ENCODE data around the gene RABGAP1L. TPM values are rescaled to one million over a fixed set of nuclear protein-coding genes. Genes with fewer than 3 reads are reported as not detected.

Gene RABGAP1L
- total and polyA plus RNA-seq, 2 of the 8 experiments (the other 6 are each of a cell fraction or from before 2014, with no cell fraction given), result 33.3 to 156 TPM

GRCh38 chr1:174850726-174851125, 691.4 kb downstream of the RABGAP1L start:
- H2AK5ac ChIP-seq (ENCODE audit: low read depth, low read length), result no peak overlapping the region
- POLR2A ChIA-PET (ENCODE audit: partially characterized antibody), result interaction anchor here (1.0 to 1.1 kb wide), 2 partner anchors 20 to 148 kb away, joined by 3 to 4 read pairs; no protein-coding TSS in a partner anchor
- no peak overlapping the region for H4K8ac ChIP-seq (ENCODE audit: extremely low read depth, insufficient read depth, low read length)
- CTCF ChIA-PET (ENCODE audit: partially characterized antibody), result interaction anchor here (1.1 to 1.5 kb wide), 2 partner anchors 9 to 23 kb away, joined by 4 to 6 read pairs; no protein-coding TSS in a partner anchor
- H3K18ac ChIP-seq (ENCODE audit: extremely low read depth, low read length), result no peak overlapping the region
- H3K4me1 ChIP-seq (replicated peaks in 1 of 4; ENCODE audit: control insufficient read depth in 3 of 4, insufficient read depth in 4 of 4, low read length in 3 of 4), result no peaks in the 10 kb centered on the region
- H2BK15ac ChIP-seq (ENCODE audit: low read length), result no peak overlapping the region
- no peaks in the 10 kb centered on the region for H3K79me2 ChIP-seq (ENCODE audit: control insufficient read depth in 1 of 2, insufficient read depth in 2 of 2, low read length in 2 of 2)
- peaks cover 0 to 4% of the 10 kb centered on the region in 2 experiments; a peak in 1 of 4 replicates for H3K9me3 ChIP-seq (ENCODE audit: insufficient read depth in 2 of 2, low read depth in 1 of 2, low read length in 1 of 2)
- H3K27ac ChIP-seq (ENCODE audit: low read depth, low read length), result no peak overlapping the region
- no peaks in the 10 kb centered on the region for H3K23me2 ChIP-seq (ENCODE audit: low read depth, low read length)
- H3K4ac ChIP-seq (replicated peaks; ENCODE audit: insufficient read length, low read depth, low read length), result no peak overlapping the region
- WGBS, 2 experiments (ENCODE audit: extremely low coverage in 1 of 2, insufficient coverage in 1 of 2, insufficient read length in 1 of 2, insufficient replicate concordance in 2 of 2, low coverage in 1 of 2, low lambda C conversion rate in 2 of 2, missing lambda C conversion rate in 1 of 2), result 94% methylated on average over 1 of the region's 1 CpG; no CpG with 5 or more reads in 1 of the 2 experiments
- no peaks in the 10 kb centered on the region for H3K36me3 ChIP-seq (ENCODE audit: control insufficient read depth in 2 of 4, insufficient read depth in 4 of 4, low read length in 3 of 4)
- H3K4me2 ChIP-seq (ENCODE audit: insufficient read depth in 1 of 2, low read depth in 2 of 2, low read length in 2 of 2), result no peak overlapping the region
- no peak overlapping the region for H2BK12ac ChIP-seq (ENCODE audit: low read depth, low read length)
- no peaks in the 10 kb centered on the region for H4K20me1 ChIP-seq (replicated peaks in 1 of 2; ENCODE audit: control insufficient read depth in 1 of 2, insufficient read depth in 2 of 2, low read length in 2 of 2)
- H3K9ac ChIP-seq (replicated peaks in 1 of 4; ENCODE audit: extremely low read depth in 1 of 4, low read depth in 3 of 4, low read length in 3 of 4), result no peak overlapping the region
- H2AFZ ChIP-seq (ENCODE audit: low read length), result no peak overlapping the region
- H4K5ac ChIP-seq (ENCODE audit: insufficient read length, low read depth, low read length), result no peak overlapping the region
- H2BK20ac ChIP-seq (ENCODE audit: low read length), result no peak overlapping the region
- no peak overlapping the region for H3K23ac ChIP-seq (ENCODE audit: insufficient read length)
- no peak overlapping the region for H3K56ac ChIP-seq (replicated peaks; ENCODE audit: insufficient read length, low read depth, low read length)
- H2BK120ac ChIP-seq (replicated peaks; ENCODE audit: low read depth, low read length), result no peak overlapping the region
- no peak overlapping the region for H2BK5ac ChIP-seq (ENCODE audit: low read depth, low read length)
- no peaks in the 10 kb centered on the region for H3K79me1 ChIP-seq (ENCODE audit: low read depth, low read length)
- DNase-seq (ENCODE audit: low read depth in 1 of 2, low spot score in 2 of 2) (no peak), FAIRE-seq (no peak)
- H4K91ac ChIP-seq (replicated peaks; ENCODE audit: insufficient read length, low read length), result no peak overlapping the region
- no peak overlapping the region for H3K4me3 ChIP-seq (ENCODE audit: extremely low read depth in 1 of 4, insufficient read depth in 2 of 4, low read depth in 3 of 4, low read length in 4 of 4)
- no peak overlapping the region for H3K14ac ChIP-seq (ENCODE audit: insufficient read length)
- H3K27me3 ChIP-seq (replicated peaks in 1 of 4; ENCODE audit: control insufficient read depth in 3 of 4, extremely low read depth in 1 of 4, insufficient read depth in 3 of 4, low read length in 3 of 4), result no peaks in the 10 kb centered on the region
- TF ChIP-seq TAF1 (IDR thresholded peaks at IDR 0.05; ENCODE audit: low read depth, low read length), result no peak
- no peak for TF ChIP-seq SP4 (IDR thresholded peaks at IDR 0.05; ENCODE audit: low read length)
- TF ChIP-seq ZNF274 (IDR thresholded peaks at IDR 0.05; ENCODE audit: borderline replicate concordance, extremely low read depth, low read length), result no peak
- TF ChIP-seq RXRA (IDR thresholded peaks at IDR 0.05; ENCODE audit: insufficient read depth, low read depth, low read length), result no peak
- no peak for TF ChIP-seq CBX8 (IDR thresholded peaks at IDR 0.05; ENCODE audit: borderline replicate concordance, low read depth, low read length)
- no peak for TF ChIP-seq MAFK (IDR thresholded peaks at IDR 0.05; ENCODE audit: low read depth, low read length)
- TF ChIP-seq TAF7 (optimal IDR thresholded peaks at IDR 0.05; ENCODE audit: borderline replicate concordance, low read depth, low read length), result no peak
- TF ChIP-seq SIRT6 (IDR thresholded peaks at IDR 0.05; ENCODE audit: low read length), result no peak
- no peak for TF ChIP-seq RAD21 (IDR thresholded peaks at IDR 0.05 in 1 of 2, conservative IDR thresholded peaks at IDR 0.05 in 1 of 2; ENCODE audit: low read depth in 2 of 2, low read length in 2 of 2)
- TF ChIP-seq E2F6 (IDR thresholded peaks at IDR 0.05), result no peak
- no peak for TF ChIP-seq HDAC2 (IDR thresholded peaks at IDR 0.05; ENCODE audit: borderline replicate concordance in 1 of 2, low read depth in 2 of 2, low read length in 2 of 2)
- TF ChIP-seq TCF12 (IDR thresholded peaks at IDR 0.05; ENCODE audit: low read depth, low read length), result no peak

Measured in H1 (cell line).